Measurements from ENCODE around the gene TCIRG1.

TCIRG1 gene

DNA sequence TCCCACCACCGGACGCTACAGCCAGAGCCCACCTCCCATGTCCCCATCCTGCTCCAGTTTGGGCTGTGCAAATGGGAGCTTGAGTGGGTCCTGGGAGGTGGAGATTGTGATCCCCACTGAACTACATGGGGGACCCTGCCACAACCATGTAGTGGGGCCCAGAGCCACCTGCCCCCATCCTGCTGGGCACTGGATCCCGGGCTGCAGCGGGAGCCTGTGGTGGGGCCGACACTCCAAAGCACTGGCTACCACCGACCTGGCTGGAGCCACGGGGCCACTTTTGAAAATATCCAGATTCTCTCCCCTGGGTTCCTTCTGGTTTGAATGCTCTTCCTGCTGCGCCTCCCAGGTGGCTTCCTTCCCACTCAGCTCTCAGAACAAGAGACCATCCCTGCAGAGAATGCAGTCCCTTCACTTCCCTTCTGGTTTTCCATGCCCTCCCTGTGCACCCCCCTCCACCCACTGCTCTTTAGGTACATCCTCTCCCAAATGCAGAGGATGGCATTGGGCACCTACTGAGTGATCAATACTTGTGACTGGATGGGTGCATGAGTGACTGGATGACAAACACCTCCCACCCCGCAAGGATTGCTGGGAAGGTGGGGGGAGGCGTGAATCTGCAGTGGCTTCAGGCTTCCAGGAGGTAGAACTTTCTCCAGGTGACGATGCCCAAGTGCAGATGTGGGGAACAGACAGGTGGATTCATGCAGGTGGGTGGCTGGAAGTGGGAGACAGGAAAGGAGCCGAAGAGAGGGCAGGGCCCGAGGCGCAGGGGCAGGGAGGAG, 34.1 kb upstream of the TCIRG1 start:
- DNase-seq (ENCODE audit: low read depth in 4 of 4, low spot score in 1 of 4) = no peak

GRCh38 chr11:68006606-68007166, 32.1 kb upstream of the TCIRG1 start:
- DNase-seq (ENCODE audit: low read depth in 4 of 4, low spot score in 1 of 4) = no peak

DNA sequence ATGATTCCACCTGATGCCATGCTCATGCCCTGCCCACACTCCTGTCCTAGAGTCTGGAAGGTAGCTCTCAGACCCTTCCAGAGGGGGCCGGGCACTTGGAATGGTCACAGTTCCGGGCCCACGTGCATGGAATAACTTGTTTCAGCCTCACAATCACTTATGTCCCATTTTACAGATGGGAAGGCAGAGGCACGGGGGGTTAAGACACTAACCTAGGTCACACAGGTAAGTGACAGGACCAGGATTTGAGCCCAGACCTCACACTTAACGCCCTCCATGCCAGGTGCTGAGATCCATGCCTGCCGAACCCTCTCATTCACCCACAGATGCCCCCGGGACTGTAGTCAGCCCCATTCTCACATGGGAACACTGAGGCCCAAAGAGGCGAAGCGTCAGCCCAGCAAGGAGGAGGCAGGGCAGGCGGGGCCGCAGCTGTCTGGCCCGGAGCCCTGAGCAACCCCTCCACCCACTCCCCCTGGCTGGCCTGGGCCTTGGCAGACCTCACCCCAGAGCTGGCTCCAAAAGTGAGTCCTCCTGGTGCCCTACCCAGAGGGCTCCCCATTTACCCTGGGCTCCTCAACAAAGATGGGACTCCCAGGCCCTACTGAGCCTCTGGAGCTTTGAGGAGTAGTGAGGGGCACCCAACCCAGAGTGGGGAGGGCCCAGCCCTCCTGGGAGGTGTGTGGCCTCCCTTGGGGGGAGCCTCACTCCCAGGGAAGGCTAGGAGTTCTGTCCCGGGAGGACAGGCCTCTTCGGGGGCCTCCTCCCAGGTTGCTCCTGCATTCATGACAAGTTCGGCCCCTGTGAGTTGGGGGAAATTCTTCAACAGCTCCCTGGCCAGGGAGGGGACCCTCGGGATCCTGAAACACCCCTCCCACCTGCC, 31.1 kb upstream of the TCIRG1 start:
- no peak for DNase-seq (ENCODE audit: low read depth in 4 of 4, low spot score in 1 of 4)

- DNase-seq (ENCODE audit: low read depth in 4 of 4, low spot score in 1 of 4) = no peak
These were observed 30.2 kb upstream of the TCIRG1 start for GRCh38 chr11:68008381-68009337.

DNA sequence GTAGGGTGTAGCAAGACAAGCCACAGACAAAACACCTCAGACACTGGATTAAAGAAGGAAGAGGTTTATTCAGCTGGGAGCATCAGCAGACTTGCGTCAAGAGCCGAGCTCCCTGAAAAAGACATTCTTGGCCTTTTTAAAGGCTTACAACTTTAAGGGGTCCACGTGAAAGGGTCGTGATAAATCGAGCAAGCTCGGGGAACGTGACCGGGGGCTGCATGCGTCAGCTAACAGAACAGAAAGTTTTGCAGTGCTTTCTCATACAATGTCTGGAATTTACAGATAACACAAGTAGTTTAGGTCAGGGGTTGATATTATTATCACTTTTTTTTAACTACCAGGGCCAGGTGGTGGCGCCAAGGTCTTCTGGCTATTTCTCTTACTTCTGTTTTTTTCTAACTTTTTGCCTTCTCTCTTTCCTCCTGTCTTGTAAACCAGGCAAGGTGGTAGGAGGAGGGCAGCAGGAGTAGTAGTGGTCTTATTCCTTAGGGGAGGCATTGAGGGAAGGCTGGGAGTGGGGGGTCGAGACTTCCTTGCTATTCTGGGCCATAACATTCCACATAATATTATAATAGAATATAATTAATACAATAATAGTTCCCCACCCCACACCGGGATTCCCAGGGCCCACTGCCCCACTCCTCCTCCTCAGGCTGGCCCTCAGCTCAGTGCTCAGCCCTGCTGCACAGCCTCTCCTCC, 29.3 kb upstream of the TCIRG1 start:
- no peak for DNase-seq (ENCODE audit: low read depth in 4 of 4, low spot score in 1 of 4)

- no peak for DNase-seq (ENCODE audit: low read depth in 4 of 4, low spot score in 1 of 4)
These were observed 28.5 kb upstream of the TCIRG1 start, which contains the start of gene ALDH3B1 for GRCh38 chr11:68010090-68011041. Gene ALDH3B1, plus strand, starts transcription at chr11:68010327. Its CDS starts 4,971 bp downstream, at chr11:68015298.

- DNase-seq (ENCODE audit: low read depth in 4 of 4, low spot score in 1 of 4) = no peak
These were observed 27.5 kb upstream of the TCIRG1 start for GRCh38 chr11:68011051-68011943.

DNA sequence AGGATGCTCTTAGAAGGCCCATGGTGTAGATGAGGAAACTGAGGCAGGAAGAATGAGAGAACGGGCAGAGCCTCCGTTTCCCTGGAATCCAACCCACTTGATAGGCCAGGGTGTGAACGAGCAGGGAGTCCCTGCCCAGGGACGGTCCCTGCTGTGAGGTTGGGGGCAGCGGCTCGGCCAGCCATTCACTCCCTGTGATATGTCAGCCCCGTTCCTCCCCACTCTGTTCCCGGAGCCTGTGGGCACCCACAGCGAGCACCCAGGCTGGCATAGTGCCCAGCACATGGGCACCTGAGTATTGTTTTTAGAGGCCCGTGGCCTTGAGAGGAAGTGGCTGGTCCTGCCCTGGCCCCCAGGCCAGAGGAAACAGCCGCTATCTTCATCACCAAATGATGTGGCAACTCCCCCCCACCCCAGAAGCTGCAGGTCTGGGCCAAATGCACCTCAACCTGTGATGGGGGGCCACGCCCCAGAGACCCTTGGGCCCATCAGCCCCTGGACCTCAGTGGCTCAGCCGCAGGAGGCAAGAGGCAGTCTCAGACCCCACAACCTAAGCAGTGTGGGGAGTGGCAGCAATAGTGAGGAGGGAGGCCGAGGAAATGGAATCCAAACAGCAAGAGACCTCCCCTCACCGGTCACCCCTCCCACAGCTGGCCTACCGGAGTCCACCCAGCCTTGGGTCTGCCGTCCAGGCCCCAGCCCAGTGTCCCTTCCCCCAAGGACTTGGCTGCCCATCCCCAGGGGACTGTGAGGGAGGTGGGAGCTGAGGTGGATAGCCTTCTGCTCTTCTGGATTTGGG, 26.6 kb upstream of the TCIRG1 start:
- DNase-seq (ENCODE audit: low read depth in 4 of 4, low spot score in 1 of 4) = no peak

DNA sequence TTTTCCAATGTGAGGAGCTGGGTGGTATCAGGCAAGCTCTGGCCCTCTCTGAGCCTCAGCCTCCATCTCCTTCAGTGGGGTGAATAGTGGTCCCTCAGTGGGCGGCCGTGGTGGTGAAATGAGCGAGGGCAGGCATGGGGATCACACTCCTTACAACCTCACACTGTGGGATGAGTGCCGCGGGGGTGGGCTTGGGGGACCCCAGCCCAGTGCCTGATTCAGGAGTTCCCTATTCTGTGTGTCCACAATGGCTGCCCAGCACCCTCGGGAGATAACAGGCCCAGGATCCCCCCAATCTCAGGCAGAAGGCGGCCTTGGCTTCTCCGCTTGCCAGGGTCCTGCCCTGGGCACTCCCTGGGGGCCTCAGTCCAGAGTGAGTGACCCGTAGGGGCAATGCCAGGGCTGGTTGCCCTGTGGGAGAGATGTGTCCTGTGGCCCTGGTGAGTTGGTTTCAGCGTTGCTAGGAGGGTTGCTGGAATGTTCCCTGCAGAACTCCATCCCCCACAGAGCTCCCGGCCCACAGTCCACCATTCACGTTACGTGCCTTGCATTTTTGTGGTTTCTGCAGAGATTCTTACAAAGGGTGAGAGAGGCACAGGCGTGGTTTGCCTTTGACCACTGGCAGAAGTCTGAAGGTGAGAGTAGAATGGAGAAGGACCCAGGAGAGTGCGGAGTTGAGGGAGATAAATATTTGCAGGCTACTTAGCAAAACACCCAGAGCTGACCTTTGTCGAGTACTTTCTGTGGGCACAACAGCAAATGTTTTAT, 25.8 kb upstream of the TCIRG1 start:
- no peak for DNase-seq (ENCODE audit: low read depth in 4 of 4, low spot score in 1 of 4)

DNA sequence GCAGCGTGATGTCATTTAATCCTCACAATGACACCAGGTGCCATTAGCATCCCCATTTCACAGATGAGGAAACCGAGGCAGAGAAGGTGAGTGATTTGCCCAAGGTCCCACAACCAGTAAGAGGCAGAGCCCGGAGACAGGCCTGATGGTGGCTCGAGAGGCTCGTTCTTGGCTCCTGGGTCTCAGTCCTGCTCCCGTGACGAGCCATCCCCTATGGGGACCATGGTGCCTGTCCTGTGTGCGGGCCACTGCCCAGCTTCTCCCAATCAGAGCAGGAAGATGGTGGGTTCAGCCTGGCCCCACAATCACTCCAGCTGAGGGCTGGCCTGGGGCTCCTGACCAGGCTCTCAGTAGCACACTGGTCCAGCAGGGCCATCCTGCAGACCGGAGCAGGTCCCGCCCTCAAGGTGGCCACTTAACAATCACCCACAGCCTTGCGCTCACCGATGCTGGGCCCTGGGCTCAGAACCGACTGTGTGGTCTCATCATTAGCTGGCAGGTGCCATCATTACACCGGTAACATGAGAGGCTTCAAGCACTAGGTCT, 25.1 kb upstream of the TCIRG1 start:
- no peak for DNase-seq (ENCODE audit: low read depth in 4 of 4, low spot score in 1 of 4)

- no peak for DNase-seq (ENCODE audit: low read depth in 4 of 4, low spot score in 1 of 4)
These were observed 24.5 kb upstream of the TCIRG1 start for GRCh38 chr11:68014157-68014946.

DNA sequence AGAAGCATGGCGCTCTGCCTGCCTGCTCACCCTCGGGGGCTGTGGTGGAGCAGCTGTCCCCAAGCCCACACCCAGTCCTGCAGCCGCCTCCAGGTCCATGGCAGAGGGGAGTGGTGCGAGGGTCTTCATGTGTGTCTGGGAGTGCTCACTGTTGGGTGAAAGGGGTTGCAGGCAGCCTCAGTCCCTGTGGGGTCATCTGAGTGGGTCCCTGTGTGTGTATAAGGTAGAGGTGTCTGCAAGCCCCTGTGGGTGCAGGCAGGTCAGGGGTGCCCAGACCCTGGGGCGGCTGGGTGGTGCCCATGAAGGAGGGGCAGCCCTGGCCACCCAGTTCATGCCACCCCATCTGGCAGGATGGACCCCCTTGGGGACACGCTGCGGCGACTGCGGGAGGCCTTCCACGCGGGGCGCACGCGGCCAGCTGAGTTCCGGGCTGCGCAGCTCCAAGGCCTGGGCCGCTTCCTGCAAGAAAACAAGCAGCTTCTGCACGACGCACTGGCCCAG, 23.8 kb upstream of the TCIRG1 start:
- no peak for DNase-seq (ENCODE audit: low read depth in 4 of 4, low spot score in 1 of 4)

DNA sequence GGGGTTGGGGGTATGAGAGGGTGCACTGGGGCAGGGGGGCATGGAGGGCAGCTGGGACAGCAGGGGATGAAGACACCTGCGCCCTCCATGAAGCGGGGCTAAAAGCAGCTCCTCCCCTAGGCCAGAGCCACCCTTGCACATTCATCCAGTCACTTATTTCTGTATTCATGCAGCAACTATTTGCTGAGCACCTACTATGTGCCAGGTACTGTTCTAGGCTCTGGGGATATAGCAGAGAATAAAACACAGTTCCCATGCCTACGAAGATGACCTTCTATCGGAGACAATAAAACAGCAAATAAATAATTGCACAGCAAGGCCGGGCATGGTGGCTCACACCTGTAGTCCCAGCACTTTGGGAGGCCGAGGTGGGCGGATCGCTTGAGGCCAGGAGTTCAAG, 23.4 kb upstream of the TCIRG1 start:
- no peak for DNase-seq (ENCODE audit: low read depth in 4 of 4, low spot score in 1 of 4)

- no peak for DNase-seq (ENCODE audit: low read depth in 4 of 4, low spot score in 1 of 4)
These were observed 22.5 kb upstream of the TCIRG1 start for GRCh38 chr11:68016161-68016903.
